GM18858 (cell line): Measurements from ENCODE around the gene ATRN.

Experiments
- ATAC-seq: cut with Tn5 transposase; IDR thresholded peaks from one replicate; pipeline ENCODE4 v1.9.1; 2021; ENCODE audit not compliant: unreplicated experiment

The ATRN gene

GRCh38 chr20:3692706-3693294 is 222.0 kb downstream of the ATRN start:
- no peak for ATAC-seq

GRCh38 chr20:3693376-3693775 is 222.6 kb downstream of the ATRN start:
- no peak for ATAC-seq

- no peak for ATAC-seq
Measured at GRCh38 chr20:3694864-3695263, 224.0 kb downstream of the ATRN start.

- no peak for ATAC-seq
Measured at GRCh38 chr20:3696200-3696599, 225.4 kb downstream of the ATRN start.

- no peak for ATAC-seq
Measured at GRCh38 chr20:3696745-3697587, 226.1 kb downstream of the ATRN start.

- ATAC-seq = no peak
Measured at GRCh38 chr20:3697588-3698305, 226.9 kb downstream of the ATRN start.

- no peak for ATAC-seq
Measured at GRCh38 chr20:3698591-3699001, 227.8 kb downstream of the ATRN start.

- ATAC-seq = no peak
Measured at GRCh38 chr20:3699037-3699436, 228.2 kb downstream of the ATRN start.
